Endothelial cell of umbilical vein (primary cell): Measurements from ENCODE around the gene SYT14. TPM values are rescaled to one million over a fixed set of nuclear protein-coding genes. Genes with fewer than 3 reads are reported as not detected.

ENCODE experiments used
- BruUV-seq: library from RNA; stranded (reverse); fragments of 400-500 nt; replicated peaks from 2 replicates; lab custom pipeline; 2021; lab: Mats Ljungman, UMichigan
- CTCF ChIA-PET: fragments of 300-600, 350-600 bp; sonication (Branson Sonifier 250); formaldehyde crosslinking; loops from one replicate; lab custom pipeline; 2021; ENCODE audit warnings: antibody characterized with exemption, inconsistent platforms; lab: Charles Lee
- POLR2A ChIA-PET: fragments of 300-600, 350-600 bp; sonication (Branson Sonifier 250); formaldehyde crosslinking; loops from one replicate; lab custom pipeline; 2021; ENCODE audit warnings: antibody characterized with exemption, inconsistent platforms; lab: Charles Lee
- DNase-seq: peaks from one replicate; pipeline ENCODE4 v3.0.0-alpha.2; 2011; ENCODE audit warnings: low read depth, low spot score
- FAIRE-seq: peaks from 2 replicates; lab custom pipeline; 2011; peaks lifted over from hg19 to GRCh38; lab: Jason Lieb, UNC
- H2AFZ ChIP-seq: 2 replicates; pipeline ENCODE4 v1.6.0; 2012; ENCODE audit warnings: low read depth, low read length, control low read depth, inconsistent platforms
- H3K27ac ChIP-seq: 2 replicates; pipeline ENCODE4 v1.5.1; 2011; ENCODE audit warnings: low read depth, mild to moderate bottlenecking, control low read depth, low read length, moderate library complexity; ENCODE audit not compliant: insufficient read depth
- H3K27me3 ChIP-seq, 2 experiments: 2 replicates each; pipeline versions ENCODE4 v1.6.0 to v1.6.1; 2011; ENCODE audit warnings: low read length in 2 of 2, mixed read lengths in 1 of 2; ENCODE audit not compliant: control insufficient read depth in 2 of 2, insufficient read depth in 2 of 2
- H3K36me3 ChIP-seq, 2 experiments: 2 replicates in 1 of 2; 3 replicates in 1 of 2; pipeline ENCODE4 v1.5.1; 2011; ENCODE audit warnings: low read length in 2 of 2, mild to moderate bottlenecking in 1 of 2, moderate library complexity in 1 of 2; ENCODE audit not compliant: control insufficient read depth in 2 of 2, insufficient read depth in 2 of 2; ENCODE audit errors: extremely low read depth in 1 of 2
- H3K4me1 ChIP-seq: 3 replicates; pipeline ENCODE4 v1.5.1; 2011; ENCODE audit warnings: mild to moderate bottlenecking, low read length; ENCODE audit not compliant: control insufficient read depth, insufficient read depth; ENCODE audit errors: extremely low read depth
- H3K4me2 ChIP-seq: 2 replicates; pipeline ENCODE4 v1.6.1; 2011; ENCODE audit warnings: low read length, control low read depth, mixed read lengths; ENCODE audit not compliant: insufficient read depth
- H3K4me3 ChIP-seq, 3 experiments: fragments of 200-600 bp in 1 of 3; sonication (generic), shearing (Covaris generic) in 1 of 3; replicated peaks in 1 of 3; 2 replicates each; pipeline ENCODE4 v1.5.1; 2011 to 2016; ENCODE audit warnings: control low read depth in 3 of 3, low read length in 3 of 3, mild to moderate bottlenecking in 2 of 3, inconsistent platforms in 1 of 3, low read depth in 1 of 3, moderate library complexity in 1 of 3; ENCODE audit not compliant: insufficient read depth in 1 of 3
- H3K79me2 ChIP-seq: 2 replicates; pipeline ENCODE4 v1.6.0; 2012; ENCODE audit warnings: low read length, inconsistent platforms; ENCODE audit not compliant: control insufficient read depth, insufficient read depth
- H3K9ac ChIP-seq: replicated peaks from 2 replicates; pipeline ENCODE3; 2011; ENCODE audit warnings: low read length, control low read depth; ENCODE audit not compliant: insufficient read depth; ENCODE audit errors: extremely low read depth
- H3K9me1 ChIP-seq: replicated peaks from 3 replicates; pipeline ENCODE4 v1.6.0; 2011; ENCODE audit warnings: mild to moderate bottlenecking, low read length; ENCODE audit not compliant: control insufficient read depth, insufficient read depth; ENCODE audit errors: extremely low read depth
- H3K9me3 ChIP-seq: replicated peaks from 2 replicates; pipeline ENCODE4 v1.5.1; 2012; ENCODE audit warnings: low read length, inconsistent platforms; ENCODE audit not compliant: control insufficient read depth, insufficient read depth
- H4K20me1 ChIP-seq: replicated peaks from 2 replicates; pipeline ENCODE3; 2011; ENCODE audit warnings: mild to moderate bottlenecking, low read length; ENCODE audit not compliant: control insufficient read depth, insufficient read depth; ENCODE audit errors: extremely low read depth
- EZH2 ChIP-seq: IDR thresholded peaks from 2 replicates; pipeline ENCODE4 v1.6.1; 2012; ENCODE audit warnings: borderline replicate concordance, low read depth, mild to moderate bottlenecking, moderate library complexity, low read length, inconsistent platforms; ENCODE audit not compliant: severe bottlenecking
- FOS ChIP-seq: IDR thresholded peaks from 2 replicates; pipeline ENCODE4 v1.6.1; 2011; ENCODE audit warnings: mild to moderate bottlenecking, low read length, moderate library complexity, borderline replicate concordance; ENCODE audit not compliant: insufficient read depth
- JUN ChIP-seq: IDR thresholded peaks from 2 replicates; pipeline ENCODE4 v1.6.1; 2011; ENCODE audit warnings: borderline replicate concordance, low read depth; ENCODE audit not compliant: insufficient read length, insufficient read depth
- MYC ChIP-seq: IDR thresholded peaks from one replicate; pipeline ENCODE4 v1.6.1; 2011; ENCODE audit warnings: mild to moderate bottlenecking, low read depth, low read length
- POLR2A ChIP-seq: IDR thresholded peaks from 2 replicates; pipeline ENCODE4 v1.6.1; 2012; ENCODE audit warnings: low read depth, mild to moderate bottlenecking, control low read depth, low read length
- POLR2AphosphoS5 ChIP-seq: IDR thresholded peaks from 2 replicates; pipeline ENCODE4 v1.6.1; 2012; ENCODE audit warnings: low read depth, mild to moderate bottlenecking, control low read depth, low read length, moderate library complexity; ENCODE audit not compliant: insufficient read depth
- dilution Hi-C: fragments of 300-500 bp; cut with MboI; formaldehyde crosslinking; loops from one replicate; pipeline ENCODE4 v1.15.0; 2019; ENCODE audit warnings: low sequenced_read_pairs; ENCODE audit not compliant: extremely low pct_ligation_motif_present
- intact Hi-C: fragments of 100-400 bp; cut with micrococcal nuclease; formaldehyde crosslinking; loops from one replicate; pipeline ENCODE4 v1.10.0; 2022
- polyA plus RNA-seq, 4 experiments: library from polyadenylated mRNA; depleted of rRNA in 3 of 4; stranded (reverse) in 3 of 4; unstranded in 1 of 4; fragments of >200 nt; gene quantifications; 2 replicates each; pipeline versions ENCODE4 v1.2.1 to v1.2.3, GENCODE V29; 2011 to 2012; ENCODE audit warnings: missing spikeins in 1 of 4
- total RNA-seq: library from RNA; stranded (reverse); gene quantifications from 2 replicates; pipeline ENCODE4 v1.2.3, GENCODE V29; 2021
- TF ChIP-seq, protein P1 (sequence below), 2 donors: IDR thresholded peaks; 1 replicate in 1 of 2; 2 replicates in 1 of 2; pipeline ENCODE4 v1.5.1; 2011; ENCODE audit warnings: low read length in 2 of 2, mild to moderate bottlenecking in 2 of 2, moderate library complexity in 2 of 2, control low read depth in 1 of 2, inconsistent platforms in 1 of 2, low read depth in 1 of 2; ENCODE audit not compliant: insufficient read depth in 1 of 2; ENCODE audit errors: extremely low read depth in 1 of 2

The SYT14 gene
- total and polyA plus RNA-seq, 2 donors (not counting 3 experiments of a cell fraction or from before 2014, with no cell fraction given), result 0.08 to 0.18 TPM

DNA sequence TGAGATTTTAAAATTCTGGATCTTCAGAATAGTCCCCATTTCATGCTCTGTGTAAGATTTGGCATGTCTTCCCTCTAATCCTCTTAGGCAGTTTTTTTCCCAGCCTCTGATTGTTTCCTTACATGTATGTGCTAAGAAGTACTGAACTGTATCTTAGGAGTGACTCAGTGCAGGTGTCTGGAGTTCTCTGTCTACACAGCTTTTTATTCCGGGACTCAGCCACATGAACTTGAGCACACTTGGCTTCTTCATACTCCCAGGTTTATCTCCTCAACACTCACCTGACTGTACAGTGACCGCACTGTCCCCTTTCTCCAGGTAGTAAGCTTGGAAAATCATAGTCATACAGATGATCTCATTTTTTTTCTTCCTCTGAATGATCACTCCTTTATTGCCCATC, 50.7 kb downstream of the SYT14 start:
- Histone ChIP-seq H3K4me2 (no peak overlapping the region), H3K27ac (no peak overlapping the region), H3K79me2 (no peaks in the 10 kb centered on the region), H3K27me3 (peaks cover 6 to 15% of the 10 kb centered on the region in 2 experiments), H3K9me3 (no peaks in the 10 kb centered on the region), H3K9ac (no peak overlapping the region), H4K20me1 (no peaks in the 10 kb centered on the region), H3K36me3 (no peaks in the 10 kb centered on the region), H3K9me1 (no peaks in the 10 kb centered on the region), H3K4me1 (no peaks in the 10 kb centered on the region), H3K4me3 (no peak overlapping the region), H2AFZ (no peak overlapping the region)
- dilution Hi-C loops (no loop called here), intact Hi-C loops (loop anchor here (1.0 to 10.0 kb wide), 5 partner anchors 128 to 424 kb away; no protein-coding TSS in a partner anchor)
- ChIA-PET CTCF (interaction anchor here (0.7 to 4.2 kb wide), 14 partner anchors 42 to 165 kb away, joined by 3 to 125 read pairs (median 5); no protein-coding TSS in a partner anchor), POLR2A (no interaction called here)
- FAIRE-seq, result no peak
- no peak for DNase-seq
- no TSS peak for BruUV-seq
- TF ChIP-seq, protein P1, sequence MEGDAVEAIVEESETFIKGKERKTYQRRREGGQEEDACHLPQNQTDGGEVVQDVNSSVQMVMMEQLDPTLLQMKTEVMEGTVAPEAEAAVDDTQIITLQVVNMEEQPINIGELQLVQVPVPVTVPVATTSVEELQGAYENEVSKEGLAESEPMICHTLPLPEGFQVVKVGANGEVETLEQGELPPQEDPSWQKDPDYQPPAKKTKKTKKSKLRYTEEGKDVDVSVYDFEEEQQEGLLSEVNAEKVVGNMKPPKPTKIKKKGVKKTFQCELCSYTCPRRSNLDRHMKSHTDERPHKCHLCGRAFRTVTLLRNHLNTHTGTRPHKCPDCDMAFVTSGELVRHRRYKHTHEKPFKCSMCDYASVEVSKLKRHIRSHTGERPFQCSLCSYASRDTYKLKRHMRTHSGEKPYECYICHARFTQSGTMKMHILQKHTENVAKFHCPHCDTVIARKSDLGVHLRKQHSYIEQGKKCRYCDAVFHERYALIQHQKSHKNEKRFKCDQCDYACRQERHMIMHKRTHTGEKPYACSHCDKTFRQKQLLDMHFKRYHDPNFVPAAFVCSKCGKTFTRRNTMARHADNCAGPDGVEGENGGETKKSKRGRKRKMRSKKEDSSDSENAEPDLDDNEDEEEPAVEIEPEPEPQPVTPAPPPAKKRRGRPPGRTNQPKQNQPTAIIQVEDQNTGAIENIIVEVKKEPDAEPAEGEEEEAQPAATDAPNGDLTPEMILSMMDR (IDR thresholded peaks at IDR 0.05; ENCODE audit: extremely low read depth in 1 of 2, insufficient read depth in 1 of 2, low read depth in 1 of 2, low read length in 2 of 2), result no peak
- TF ChIP-seq POLR2AphosphoS5, result no peak
- no peak for TF ChIP-seq EZH2
- no peak for TF ChIP-seq FOS
- TF ChIP-seq JUN, result no peak
- TF ChIP-seq POLR2A, result no peak
- TF ChIP-seq MYC, result no peak
